RPMI7951 (cell line): ENCODE results near the gene OR6K3. TPM values are rescaled to one million over a fixed set of nuclear protein-coding genes. Genes with fewer than 3 reads are reported as not detected.

Experiments
- DNase-seq: peaks from one replicate; pipeline ENCODE4 v3.0.0-alpha.2; 2012; ENCODE audit warnings: low read depth
- total RNA-seq: library from RNA; depleted of rRNA; stranded (reverse); fragments of >200 nt; shearing (Covaris generic); gene quantifications from 2 replicates; pipeline ENCODE4 v1.2.3, GENCODE V29; 2014; rRNA removed

The OR6K3 gene
- total RNA-seq, 1 experiment from 2014 or later, result not detected

GRCh38 chr1:158687037-158687436 lies 33.5 kb downstream of the OR6K3 start:
- DNase-seq, result no peak

GRCh38 chr1:158686111-158687009 lies 34.2 kb downstream of the OR6K3 start, which contains the start of gene SPTA1:
Gene SPTA1 (minus strand): TSS chr1:158686715. CDS start chr1:158686517, 198 bp downstream.
- peak; percentile 3 for DNase-seq

- no peak for DNase-seq
These were observed 35.4 kb downstream of the OR6K3 start for GRCh38 chr1:158685085-158685484.

GRCh38 chr1:158681606-158682005 lies 38.9 kb downstream of the OR6K3 start:
- DNase-seq, result no peak

- no peak for DNase-seq
These were observed 41.2 kb downstream of the OR6K3 start for GRCh38 chr1:158679289-158679688.

- DNase-seq, result no peak
These were observed 44.8 kb downstream of the OR6K3 start for GRCh38 chr1:158675563-158676323.

- no peak for DNase-seq
These were observed 46.2 kb downstream of the OR6K3 start for GRCh38 chr1:158674302-158674701.

Other genes starting within 250 kb of the OR6K3 start
- gene OR10R2, start 248.5 kb downstream of the OR6K3 start, total RNA-seq, result not detected in 2 replicates
- gene OR6Y1, start 166.3 kb downstream of the OR6K3 start, total RNA-seq, result not detected in 2 replicates
- not detected in 2 replicates for gene OR6P1, start 150.1 kb downstream of the OR6K3 start, total RNA-seq
- not detected in 2 replicates for gene OR10X1, start 140.8 kb downstream of the OR6K3 start, total RNA-seq
- gene OR10Z1, start 115.5 kb downstream of the OR6K3 start, total RNA-seq, result not detected in 2 replicates
- not detected in 2 replicates for gene SPTA1, start 34.0 kb downstream of the OR6K3 start, total RNA-seq
- gene OR6K2, start 20.1 kb downstream of the OR6K3 start, total RNA-seq, result not detected in 2 replicates
- gene OR6K6, start 34.0 kb upstream of the OR6K3 start, total RNA-seq, result not detected in 2 replicates
- not detected in 2 replicates for gene OR6N1, start 51.5 kb upstream of the OR6K3 start, total RNA-seq
- gene OR6N2, start 60.5 kb upstream of the OR6K3 start, total RNA-seq, result not detected in 2 replicates
- not detected in 2 replicates for gene MNDA, start 110.6 kb upstream of the OR6K3 start, total RNA-seq
- not detected in 2 replicates for gene PYHIN1, start 210.8 kb upstream of the OR6K3 start, total RNA-seq